SK-N-MC (cell line): Measurements from ENCODE around the gene RPRD1B.

Experiments used
- DNase-seq: peaks from one replicate; pipeline ENCODE4 v3.0.0-alpha.2; 2011; ENCODE audit warnings: low read depth, low spot score
- H3K27ac ChIP-seq: fragments of 200-600 bp; sonication (generic); 2 replicates; pipeline ENCODE4 v1.5.1; 2016; ENCODE audit warnings: mixed run types
- H3K36me3 ChIP-seq: fragments of 200-600 bp; sonication (generic); 2 replicates; pipeline ENCODE4 v1.6.1; 2017; ENCODE audit warnings: antibody characterized with exemption, low read length, mixed read lengths; ENCODE audit not compliant: insufficient read depth
- H3K4me3 ChIP-seq: fragments of 200-600 bp; sonication (generic); 2 replicates; pipeline ENCODE4 v1.5.1; 2016
- H3K9ac ChIP-seq: fragments of 200-600 bp; sonication (generic); 2 replicates; pipeline ENCODE4 v1.8.0; 2017; ENCODE audit warnings: mixed run types, mixed read lengths; ENCODE audit not compliant: insufficient read length
- H3K9me3 ChIP-seq: fragments of 200-600 bp; sonication (generic); 2 replicates; pipeline ENCODE4 v1.6.1; 2017; ENCODE audit warnings: low read depth, mild to moderate bottlenecking, antibody characterized with exemption, low read length, moderate library complexity, mixed read lengths
- EZH2 ChIP-seq: fragments of 200-600 bp; sonication (generic); IDR thresholded peaks from one replicate; pipeline ENCODE4 v1.6.1; 2017; ENCODE audit warnings: antibody characterized with exemption
- FOXP2 ChIP-seq: optimal IDR thresholded peaks from 2 replicates; pipeline ENCODE3; 2011; ENCODE audit warnings: mild to moderate bottlenecking, moderate library complexity; ENCODE audit not compliant: insufficient read depth; ENCODE audit errors: extremely low read length, control extremely low read depth
- POLR2AphosphoS5 ChIP-seq: IDR thresholded peaks from 2 replicates; pipeline ENCODE4 v1.6.1; 2012; ENCODE audit warnings: mild to moderate bottlenecking, low read depth, low read length, borderline replicate concordance

RPRD1B gene

GRCh38 chr20:38121741-38122140, 88.2 kb downstream of the RPRD1B start:
- Histone ChIP-seq H3K9me3 (no peaks in the 10 kb centered on the region), H3K27ac (no peak overlapping the region), H3K36me3 (no peaks in the 10 kb centered on the region), H3K4me3 (no peak overlapping the region), H3K9ac (no peak overlapping the region)
- DNase-seq: no peak
- TF ChIP-seq EZH2: no peak
- TF ChIP-seq FOXP2: no peak
- TF ChIP-seq POLR2AphosphoS5: no peak

DNA sequence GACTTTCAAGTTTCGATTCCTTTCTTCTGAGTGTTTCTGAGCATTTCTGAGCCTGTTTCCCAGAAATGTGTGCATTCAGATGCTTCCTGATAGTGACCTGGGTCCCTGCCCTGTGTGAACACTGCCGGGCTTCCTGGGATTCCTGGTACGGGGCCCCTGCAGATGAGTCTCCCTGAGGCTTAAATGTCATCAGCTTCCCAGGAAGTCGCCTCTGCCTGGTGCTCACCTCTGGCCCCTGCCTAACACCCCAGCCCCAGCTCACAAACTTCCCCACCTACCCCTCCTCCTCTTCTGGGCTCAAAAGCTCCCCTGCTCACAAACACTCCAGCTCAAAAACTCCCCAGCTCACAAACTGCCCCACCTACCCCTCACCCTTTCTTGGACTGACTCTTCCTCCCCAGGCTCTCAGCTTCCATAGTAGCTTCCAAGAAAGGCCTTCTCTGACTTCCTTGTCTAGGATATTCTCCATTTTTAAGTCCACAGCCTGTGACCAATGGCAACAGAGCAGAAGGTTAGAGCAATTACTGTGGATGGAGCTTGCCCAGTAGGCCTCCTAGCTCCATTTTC, 89.6 kb downstream of the RPRD1B start:
- H3K4me3 ChIP-seq: no peak overlapping the region
- no peak for TF ChIP-seq EZH2
- no peak for TF ChIP-seq POLR2AphosphoS5
- TF ChIP-seq FOXP2: no peak
- no peaks in the 10 kb centered on the region for H3K9me3 ChIP-seq
- H3K36me3 ChIP-seq: no peaks in the 10 kb centered on the region
- no peak overlapping the region for H3K27ac ChIP-seq
- H3K9ac ChIP-seq: no peak overlapping the region
- no peak for DNase-seq

GRCh38 chr20:38125157-38126056, 91.9 kb downstream of the RPRD1B start:
- DNase-seq: no peak
- no peak overlapping the region for H3K4me3 ChIP-seq
- H3K36me3 ChIP-seq: no peaks in the 10 kb centered on the region
- H3K9ac ChIP-seq: no peak overlapping the region
- TF ChIP-seq FOXP2 (no peak), EZH2 (no peak), POLR2AphosphoS5 (no peak)
- no peaks in the 10 kb centered on the region for H3K9me3 ChIP-seq
- no peak overlapping the region for H3K27ac ChIP-seq

- no peak overlapping the region for H3K4me3 ChIP-seq
- no peak overlapping the region for H3K27ac ChIP-seq
- no peak for DNase-seq
- TF ChIP-seq EZH2 (no peak), POLR2AphosphoS5 (no peak), FOXP2 (no peak)
- H3K36me3 ChIP-seq: no peaks in the 10 kb centered on the region
- H3K9me3 ChIP-seq: no peaks in the 10 kb centered on the region
- H3K9ac ChIP-seq: no peak overlapping the region
These were observed 92.8 kb downstream of the RPRD1B start for GRCh38 chr20:38126146-38126921.

DNA sequence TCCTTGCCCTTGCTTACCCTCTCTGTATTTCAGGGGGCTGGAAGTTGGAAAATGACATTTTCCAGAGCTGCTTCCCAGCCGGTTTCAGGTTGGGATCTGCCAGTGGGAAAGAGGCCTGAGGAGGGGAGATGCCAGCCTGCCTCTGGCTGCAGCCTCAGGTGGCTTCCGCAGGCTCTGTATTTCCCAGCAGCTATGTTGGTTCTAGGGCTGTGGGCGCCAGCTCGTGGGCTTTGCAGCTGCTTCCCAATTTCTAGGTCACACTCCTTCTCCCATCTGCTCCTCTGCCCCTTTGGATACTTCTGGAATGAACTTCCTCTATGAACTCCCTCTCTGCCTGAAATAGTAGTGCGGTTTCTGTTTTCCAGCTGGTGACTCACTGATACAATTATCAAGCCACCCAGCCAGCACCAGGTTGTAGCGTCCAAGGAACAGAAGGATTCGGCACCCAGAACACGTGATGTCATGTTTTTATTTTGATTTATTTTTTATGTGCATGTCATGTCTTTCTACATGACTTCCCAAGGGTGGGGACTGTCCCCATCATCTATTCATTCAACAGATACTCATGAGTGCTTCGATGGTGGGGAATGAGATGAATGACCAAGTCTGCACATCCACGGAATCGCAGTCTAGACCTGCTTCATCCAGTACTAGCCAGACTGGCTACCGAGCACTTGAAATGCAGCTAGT, 93.5 kb downstream of the RPRD1B start:
- no peaks in the 10 kb centered on the region for H3K9me3 ChIP-seq
- no peak for DNase-seq
- no peaks in the 10 kb centered on the region for H3K36me3 ChIP-seq
- no peak overlapping the region for H3K9ac ChIP-seq
- TF ChIP-seq EZH2 (no peak), FOXP2 (no peak), POLR2AphosphoS5 (no peak)
- no peak overlapping the region for H3K27ac ChIP-seq
- H3K4me3 ChIP-seq: no peak overlapping the region

DNA sequence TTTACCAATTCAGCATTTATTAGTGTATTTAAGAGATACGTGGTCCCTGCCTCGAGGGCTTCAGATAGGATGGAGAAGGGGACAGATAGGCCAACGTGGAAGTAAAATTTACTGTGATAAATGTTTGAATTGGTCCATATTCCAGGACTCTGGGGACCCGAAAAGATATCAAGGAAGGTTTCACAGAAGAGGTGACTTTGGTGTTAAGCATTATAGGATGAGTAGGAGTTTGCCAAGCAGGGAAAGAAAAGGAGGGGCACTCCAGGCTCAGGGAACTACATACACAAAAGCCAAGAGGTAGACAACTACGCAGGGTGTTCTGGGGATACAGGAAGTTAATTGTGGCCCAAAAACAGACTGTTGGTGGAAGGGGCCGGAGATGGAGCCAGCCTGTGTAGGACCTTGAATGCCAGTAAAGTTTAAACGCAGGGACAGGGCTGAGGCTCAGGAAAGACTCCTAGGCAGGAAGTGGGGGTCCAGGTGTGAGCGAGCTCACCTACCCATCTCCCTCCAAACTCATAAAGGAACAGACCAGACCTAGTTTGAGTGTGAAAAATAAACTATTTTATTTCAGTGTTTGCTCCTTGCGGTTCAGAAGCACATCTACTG, 94.5 kb downstream of the RPRD1B start:
- Histone ChIP-seq H3K36me3 (no peaks in the 10 kb centered on the region), H3K27ac (no peak overlapping the region), H3K4me3 (no peak overlapping the region), H3K9me3 (no peaks in the 10 kb centered on the region), H3K9ac (no peak overlapping the region)
- DNase-seq: no peak
- TF ChIP-seq POLR2AphosphoS5 (no peak), FOXP2 (no peak), EZH2 (no peak)

DNA sequence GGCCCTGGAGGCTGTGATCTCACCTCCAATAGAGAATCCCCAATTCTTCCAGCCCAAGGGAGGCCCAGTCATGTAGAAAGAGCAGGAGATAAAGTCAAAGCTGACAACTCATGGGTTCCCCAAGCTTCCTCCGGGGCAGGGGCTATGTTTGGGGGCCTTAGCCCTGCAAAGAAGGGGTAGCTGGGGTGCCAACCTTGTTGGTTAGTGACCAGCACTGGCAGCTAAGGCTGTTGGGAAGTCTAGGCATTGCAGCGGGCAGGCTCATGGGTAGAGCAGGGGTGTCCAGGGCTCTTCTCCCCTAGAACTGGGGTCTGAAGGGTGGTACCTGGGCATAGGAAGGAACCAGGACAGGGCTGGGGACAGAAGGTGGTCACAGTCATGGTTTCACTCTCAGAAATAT, 95.1 kb downstream of the RPRD1B start:
- H3K9ac ChIP-seq: no peak overlapping the region
- TF ChIP-seq POLR2AphosphoS5 (no peak), EZH2 (no peak), FOXP2 (no peak)

More for the DNA sequence above, 95.1 kb downstream of the RPRD1B start:
- no peak overlapping the region for H3K4me3 ChIP-seq
- no peak overlapping the region for H3K27ac ChIP-seq
- H3K9me3 ChIP-seq: no peaks in the 10 kb centered on the region
- no peaks in the 10 kb centered on the region for H3K36me3 ChIP-seq
- DNase-seq: no peak
